K562 (cell line): ENCODE data around the gene PAQR6. TPM values are rescaled to one million over a fixed set of nuclear protein-coding genes. Genes with fewer than 3 reads are reported as not detected.
A peak's percentile ranks its signal among the peaks of the same experiment; 100 is the strongest.
"Not testable (repeated sequence)": the region's sequence is repeated elsewhere in the genome, so short reads cannot be mapped to it uniquely, and the experiment has no call there.

Experiments
- ATAC-seq: fragments of 200-7000 bp; cut with Tn5 transposase; 3 replicates; pipeline ENCODE4 v1.9.1; 2020; ENCODE audit warnings: moderate library complexity
- BruUV-seq: library from RNA; stranded (reverse); fragments of 400-500 nt; replicated peaks from 2 replicates; lab custom pipeline; 2021; lab: Mats Ljungman, UMichigan
- CTCF ChIA-PET: fragments of 300-600 bp; formaldehyde crosslinking; extraction: SDS; loops from one replicate; lab custom pipeline; 2021; ENCODE audit warnings: low intra/inter-chr PET ratio; lab: Yijun Ruan, JAX
- POLR2A ChIA-PET: fragments of 300-600, 350-650 bp; sonication (Branson Sonifier 250); formaldehyde crosslinking; extraction: SDS; loops from one replicate; lab custom pipeline; 2021; ENCODE audit warnings: antibody characterized with exemption, inconsistent platforms; lab: Yijun Ruan, JAX
- DNase-seq, 4 experiments: peaks; one replicate each; pipeline versions ENCODE4 v3.0.0 to v3.0.0-alpha.2; 2011 to 2018; ENCODE audit warnings: low spot score in 3 of 4, mixed read lengths in 3 of 4; ENCODE audit errors: extremely low read depth in 1 of 4
- FAIRE-seq: peaks from 2 replicates; lab custom pipeline; 2011; peaks lifted over from hg19 to GRCh38; lab: Jason Lieb, UNC
- H2AFZ ChIP-seq: 2 replicates; pipeline ENCODE4 v1.6.0; 2011; ENCODE audit warnings: low read depth, low read length, control low read depth, inconsistent platforms
- H3K27ac ChIP-seq: fragments of 200-600 bp; 3 replicates; pipeline ENCODE4 v1.8.0; 2011; ENCODE audit warnings: low read depth, mild to moderate bottlenecking, control low read depth, inconsistent platforms, low read length, moderate library complexity, mixed read lengths; ENCODE audit errors: extremely low read depth
- H3K27me3 ChIP-seq, 2 experiments: fragments of 300-600 bp in 1 of 2; 2 replicates in 1 of 2; 3 replicates in 1 of 2; pipeline versions ENCODE4 v1.6.0 to v1.8.0; 2011; ENCODE audit warnings: inconsistent platforms in 2 of 2, low read length in 2 of 2, mild to moderate bottlenecking in 1 of 2, mixed read lengths in 1 of 2, moderate library complexity in 1 of 2; ENCODE audit not compliant: control insufficient read depth in 2 of 2, insufficient read depth in 2 of 2
- H3K36me3 ChIP-seq: fragments of 300-600 bp; 3 replicates; pipeline ENCODE4 v1.8.0; 2011; ENCODE audit warnings: mild to moderate bottlenecking, low read length, inconsistent platforms; ENCODE audit not compliant: control insufficient read depth, insufficient read depth
- H3K4me1 ChIP-seq, 2 experiments: fragments of 200-600 bp in 1 of 2; replicated peaks in 1 of 2; 2 replicates in 1 of 2; 3 replicates in 1 of 2; pipeline versions ENCODE4 v1.5.1 to v1.8.0; 2011; ENCODE audit warnings: inconsistent platforms in 2 of 2, low read length in 2 of 2, mild to moderate bottlenecking in 1 of 2, mixed read lengths in 1 of 2, moderate library complexity in 1 of 2; ENCODE audit not compliant: control insufficient read depth in 2 of 2, insufficient read depth in 2 of 2
- H3K4me2 ChIP-seq: 2 replicates; pipeline ENCODE4 v1.6.1; 2011; ENCODE audit warnings: low read length, control low read depth, inconsistent platforms, mixed read lengths; ENCODE audit not compliant: insufficient read depth
- H3K4me3 ChIP-seq: fragments of 200-600 bp; sonication (generic), shearing (Covaris generic); 2 replicates; pipeline ENCODE4 v1.5.1; 2016; ENCODE audit warnings: control low read depth, inconsistent platforms
- H3K79me2 ChIP-seq: fragments of 200-600 bp; 3 replicates; pipeline ENCODE4 v1.8.0; 2011; ENCODE audit warnings: low read length, inconsistent platforms; ENCODE audit not compliant: control insufficient read depth, insufficient read depth
- H3K9ac ChIP-seq, 2 experiments: 2 replicates each; pipeline versions ENCODE4 v1.6.0 to v1.6.1; 2011; ENCODE audit warnings: low read depth in 2 of 2, low read length in 2 of 2, control low read depth in 1 of 2, inconsistent platforms in 1 of 2, mild to moderate bottlenecking in 1 of 2, mixed read lengths in 1 of 2; ENCODE audit not compliant: insufficient read depth in 1 of 2
- H3K9me1 ChIP-seq: one replicate; pipeline ENCODE4 v1.6.0; 2011; ENCODE audit warnings: inconsistent platforms, mild to moderate bottlenecking, low read length, moderate library complexity; ENCODE audit not compliant: control insufficient read depth, insufficient read depth
- H3K9me3 ChIP-seq: replicated peaks from 2 replicates; pipeline ENCODE4 v1.5.1; 2011; ENCODE audit warnings: low read depth, low read length, inconsistent platforms; ENCODE audit not compliant: control insufficient read depth, insufficient read depth
- H4K20me1 ChIP-seq: replicated peaks from 2 replicates; pipeline ENCODE4 v1.6.1; 2011; ENCODE audit warnings: low read length, inconsistent platforms, mixed read lengths; ENCODE audit not compliant: control insufficient read depth, insufficient read depth
- POLR2G ChIP-seq: fragments of 200-400 bp; formaldehyde crosslinking; IDR thresholded peaks from 2 replicates; pipeline ENCODE4 v1.6.1; 2017; ENCODE audit warnings: low read depth, mild to moderate bottlenecking, antibody characterized with exemption, low read length, moderate library complexity
- RBFOX2 ChIP-seq: fragments of 200-400 bp; formaldehyde crosslinking; IDR thresholded peaks from 2 replicates; pipeline ENCODE4 v1.6.1; 2017; ENCODE audit warnings: low read depth, mild to moderate bottlenecking, low read length, moderate library complexity
- RBM25 ChIP-seq: fragments of 200-400 bp; formaldehyde crosslinking; IDR thresholded peaks from 2 replicates; pipeline ENCODE4 v1.6.1; 2018; ENCODE audit warnings: low read length, low read depth, moderate library complexity; ENCODE audit not compliant: severe bottlenecking
- ZNF146 ChIP-seq: IDR thresholded peaks from one replicate; pipeline ENCODE4 v1.6.1; 2018; ENCODE audit warnings: missing compliant biosample characterization; ENCODE audit not compliant: unreplicated experiment
- WGBS: fragments of 100-300 bp; shearing (Covaris generic); methylation state at CpG from one replicate; pipeline ENCODE4 v1.1.6; 2016; ENCODE audit warnings: low coverage, mixed read lengths; ENCODE audit not compliant: insufficient coverage; ENCODE audit errors: missing lambda C conversion rate; 5-methylcytosine and 5-hydroxymethylcytosine counted together
- in situ Hi-C: fragments of 300-500 bp; cut with MboI; formaldehyde crosslinking; loops from 4 replicates; pipeline ENCODE4 v1.15.0; 2018; ENCODE audit warnings: inconsistent platforms, mixed read lengths
- intact Hi-C: fragments of 100-400 bp; cut with micrococcal nuclease; formaldehyde crosslinking; loops from 2 replicates; pipeline ENCODE4 v1.14.2; 2022
- polyA plus RNA-seq, 8 experiments: library from polyadenylated mRNA; depleted of rRNA in 4 of 8; stranded (reverse) in 5 of 8; unstranded in 3 of 8; fragments of >200 nt; fragmentation: Nextera tagmentation in 2 of 8; fragmentation: Illumina TruSeq in 1 of 8; extraction: Ambion mirVana in 2 of 8; extraction: Trizol in 1 of 8; gene quantifications; 2 replicates each; pipeline versions ENCODE4 v1.2.1 to v1.2.3, GENCODE V29; 2011 to 2014; ENCODE audit warnings: inconsistent platforms in 1 of 8, missing spikeins in 1 of 8
- total RNA-seq, 7 experiments: library from RNA; depleted of rRNA in 6 of 7; stranded (reverse); fragments of >200 nt in 6 of 7; fragmentation: Illumina TruSeq in 2 of 7; extraction: Trizol in 2 of 7; gene quantifications; 2 replicates each; pipeline versions ENCODE4 v1.2.1 to v1.2.3, GENCODE V29; 2011 to 2021; ENCODE audit warnings: low replicate concordance in 1 of 7

The PAQR6 gene
- total and polyA plus RNA-seq, 9 of the 15 experiments (the other 6 are each of a cell fraction or from before 2014, with no cell fraction given): 0.07 to 1.8 (median 0.62) TPM

GRCh38 chr1:156216361-156217086, 31.3 kb downstream of the PAQR6 start:
- H3K9me1 ChIP-seq, ATAC-seq, H3K27me3 ChIP-seq, POLR2A ChIA-PET, H2AFZ ChIP-seq, H3K27ac ChIP-seq, intact Hi-C loops, H3K9ac ChIP-seq, H3K4me3 ChIP-seq, H3K4me2 ChIP-seq, DNase-seq, CTCF ChIA-PET, H4K20me1 ChIP-seq, in situ Hi-C loops, BruUV-seq, H3K9me3 ChIP-seq: not testable (repeated sequence)
- peaks cover 11 to 17% of the 10 kb centered on the region in 2 experiments; a peak in 4 of 5 replicates for H3K4me1 ChIP-seq
- peak; percentile 16; the same call in 1 of the 2 replicates for TF ChIP-seq RBFOX2
- TF ChIP-seq ZNF146 (CRISPR knock-in tag): peak; percentile 20
- 0 out of 2 replicates have a peak, but pooled peaks have one; percentile 25 for TF ChIP-seq POLR2G
- TF ChIP-seq RBM25: peak; percentile 45
- H3K79me2 ChIP-seq: peaks cover 31% of the 10 kb centered on the region
- 88% methylated on average over 22 of the region's 55 CpGs for WGBS
- peaks cover 34% of the 10 kb centered on the region; the same call in 2 of the 3 replicates for H3K36me3 ChIP-seq
- FAIRE-seq: peak; percentile 100
